Neural cell (in vitro differentiated cells): ENCODE data around the gene TOMM22. TPM values are rescaled to one million over a fixed set of nuclear protein-coding genes. Genes with fewer than 3 reads are reported as not detected.

Source experiments
- H2AFZ ChIP-seq: fragments of 200-600, 300-800 bp; sonication (generic), shearing (Covaris generic); 2 replicates; pipeline ENCODE4 v1.6.0; 2014; ENCODE audit warnings: low read depth, mild to moderate bottlenecking, antibody characterized with exemption, low read length, moderate library complexity
- H3F3A ChIP-seq: fragments of 200-600 bp; shearing (Covaris generic); 2 replicates; pipeline ENCODE4 v1.6.1; 2016; ENCODE audit warnings: mild to moderate bottlenecking, moderate library complexity, mixed read lengths, antibody characterized with exemption, low read length; ENCODE audit not compliant: insufficient read depth, poor library complexity, severe bottlenecking
- H3K27ac ChIP-seq: fragments of 200-600, 300-800 bp; sonication (generic), shearing (Covaris generic); 2 replicates; pipeline ENCODE4 v1.5.1; 2014; ENCODE audit warnings: mild to moderate bottlenecking, low read length, moderate library complexity
- H3K27me3 ChIP-seq: fragments of 300-800, 200-600 bp; sonication (generic), shearing (Covaris generic); 2 replicates; pipeline ENCODE4 v1.6.0; 2014; ENCODE audit warnings: mild to moderate bottlenecking, low read depth, low read length, moderate library complexity; ENCODE audit not compliant: insufficient read depth
- H3K36me3 ChIP-seq: fragments of 300-800, 200-600 bp; sonication (generic), shearing (Covaris generic); 2 replicates; pipeline ENCODE4 v1.5.1; 2014; ENCODE audit warnings: mild to moderate bottlenecking, antibody characterized with exemption, low read length, moderate library complexity; ENCODE audit not compliant: insufficient read depth
- H3K4me2 ChIP-seq: fragments of 300-800, 200-600 bp; sonication (generic), shearing (Covaris generic); 2 replicates; pipeline ENCODE4 v1.6.0; 2014; ENCODE audit warnings: mild to moderate bottlenecking, low read length
- H3K4me3 ChIP-seq: fragments of 300-800, 200-600 bp; sonication (generic), shearing (Covaris generic); 2 replicates; pipeline ENCODE4 v1.5.1; 2014; ENCODE audit warnings: mild to moderate bottlenecking, low read length, moderate library complexity
- H3K79me2 ChIP-seq: fragments of 200-600 bp; shearing (Covaris generic); replicated peaks from 2 replicates; pipeline ENCODE4 v1.6.0; 2014; ENCODE audit warnings: mild to moderate bottlenecking, low read length, moderate library complexity; ENCODE audit not compliant: insufficient read depth
- H3K9ac ChIP-seq: fragments of 300-800, 200-600 bp; sonication (generic), shearing (Covaris generic); 2 replicates; pipeline ENCODE4 v1.6.1; 2016; ENCODE audit warnings: mild to moderate bottlenecking, low read length, mixed read lengths
- H3K9me2 ChIP-seq: fragments of 200-600 bp; shearing (Covaris generic); 2 replicates; pipeline ENCODE4 v1.6.1; 2016; ENCODE audit warnings: mild to moderate bottlenecking, low read length, mixed read lengths; ENCODE audit not compliant: insufficient read depth
- H3K9me3 ChIP-seq: fragments of 200-600, 300-800 bp; sonication (generic), shearing (Covaris generic); 2 replicates; pipeline ENCODE4 v1.6.1; 2016; ENCODE audit warnings: mild to moderate bottlenecking, mixed run types, low read length, moderate library complexity, mixed read lengths
- H4K20me1 ChIP-seq: fragments of 200-600 bp; shearing (Covaris generic); 2 replicates; pipeline ENCODE4 v1.6.1; 2016; ENCODE audit warnings: mild to moderate bottlenecking, mixed run types; ENCODE audit not compliant: insufficient read depth
- EP300 ChIP-seq: fragments of 450-650 bp; conservative IDR thresholded peaks from 2 replicates; pipeline ENCODE4 v1.6.1; 2014; ENCODE audit warnings: antibody characterized with exemption, mild to moderate bottlenecking, moderate library complexity; ENCODE audit not compliant: poor library complexity, severe bottlenecking
- EZH2 ChIP-seq: fragments of 200-600, 300-800 bp; shearing (Covaris generic), sonication (generic); IDR thresholded peaks from 2 replicates; pipeline ENCODE4 v1.6.1; 2014; ENCODE audit warnings: antibody characterized with exemption, low read length, borderline replicate concordance, mild to moderate bottlenecking; ENCODE audit not compliant: insufficient read depth, poor library complexity, severe bottlenecking
- MXI1 ChIP-seq: fragments of 450-650 bp; conservative IDR thresholded peaks from 2 replicates; pipeline ENCODE4 v1.6.1; 2014; ENCODE audit warnings: antibody characterized with exemption, mild to moderate bottlenecking; ENCODE audit not compliant: poor library complexity, severe bottlenecking
- POLR2AphosphoS5 ChIP-seq: IDR thresholded peaks from 2 replicates; pipeline ENCODE4 v1.6.1; 2012
- RAD21 ChIP-seq: fragments of 450-650 bp; conservative IDR thresholded peaks from 2 replicates; pipeline ENCODE4 v1.6.1; 2014; ENCODE audit warnings: antibody characterized with exemption, mild to moderate bottlenecking, moderate library complexity
- SMC3 ChIP-seq: fragments of 450-650 bp; conservative IDR thresholded peaks from 2 replicates; pipeline ENCODE4 v1.6.1; 2014; ENCODE audit warnings: antibody characterized with exemption, mild to moderate bottlenecking, moderate library complexity; ENCODE audit not compliant: poor library complexity
- TAF1 ChIP-seq: IDR thresholded peaks from 2 replicates; pipeline ENCODE4 v1.6.1; 2012; ENCODE audit warnings: low read depth
- polyA minus RNA-seq: library from RNA; depleted of rRNA, polyadenylated mRNA; stranded (reverse); fragments of >200 nt; gene quantifications from 2 replicates; pipeline ENCODE4 v1.2.3, GENCODE V29; 2014
- polyA plus RNA-seq: library from polyadenylated mRNA; depleted of rRNA; stranded (reverse); fragments of >200 nt; gene quantifications from 2 replicates; pipeline ENCODE4 v1.2.3, GENCODE V29; 2014
- TF ChIP-seq, protein P1 (sequence below): fragments of 450-650 bp; IDR thresholded peaks from 2 replicates; pipeline ENCODE4 v1.5.1; 2014; ENCODE audit warnings: antibody characterized with exemption, mild to moderate bottlenecking, moderate library complexity; ENCODE audit not compliant: poor library complexity, severe bottlenecking
- TF ChIP-seq, protein P2 (sequence below): IDR thresholded peaks from 2 replicates; pipeline ENCODE4 v1.6.1; 2012; ENCODE audit warnings: borderline replicate concordance

The TOMM22 gene
- polyA plus RNA-seq, result 79.1 and 112 TPM in 2 replicates
- polyA minus RNA-seq, result 30.7 and 30.9 TPM in 2 replicates

DNA sequence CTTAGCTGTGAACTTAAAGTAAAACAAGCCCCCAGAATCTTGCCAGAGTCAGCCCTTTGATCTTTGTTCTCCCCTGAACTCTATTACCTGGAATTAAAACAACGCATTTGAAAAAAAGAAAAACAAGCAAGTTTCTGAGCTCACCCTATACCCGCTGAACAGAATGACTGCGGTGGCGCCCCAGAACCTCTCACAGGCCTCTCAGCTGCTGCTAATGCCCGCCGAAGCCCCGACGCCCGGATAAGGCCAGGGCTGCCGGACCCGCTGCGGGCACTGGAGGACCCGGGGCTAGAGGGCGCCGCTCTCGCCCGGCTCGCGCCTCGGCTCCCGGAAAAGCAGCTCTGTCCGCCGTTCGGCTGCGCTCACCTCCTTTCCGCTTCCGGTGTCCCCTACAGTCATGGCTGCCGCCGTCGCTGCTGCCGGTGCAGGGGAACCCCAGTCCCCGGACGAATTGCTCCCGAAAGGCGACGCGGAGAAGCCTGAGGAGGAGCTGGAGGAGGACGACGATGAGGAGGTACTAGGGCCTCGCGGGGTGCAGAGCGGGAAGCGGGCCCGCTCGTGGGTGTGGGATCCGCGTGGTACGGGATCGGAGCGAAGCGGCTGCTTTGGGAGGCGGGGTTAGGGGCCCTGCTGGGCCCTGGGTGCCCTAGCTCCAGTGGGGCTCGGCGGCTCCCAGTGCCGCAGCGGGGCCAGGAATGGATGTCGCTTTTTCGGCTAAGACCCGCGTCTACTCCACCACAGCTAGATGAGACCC, at the start of gene TOMM22:
Gene TOMM22, plus strand, starts transcription at position 376 of the 754 bp plus-strand sequence. Its CDS starts 22 bp downstream, at position 398.
- no peaks in the 10 kb centered on the region for H4K20me1 ChIP-seq

DNA sequence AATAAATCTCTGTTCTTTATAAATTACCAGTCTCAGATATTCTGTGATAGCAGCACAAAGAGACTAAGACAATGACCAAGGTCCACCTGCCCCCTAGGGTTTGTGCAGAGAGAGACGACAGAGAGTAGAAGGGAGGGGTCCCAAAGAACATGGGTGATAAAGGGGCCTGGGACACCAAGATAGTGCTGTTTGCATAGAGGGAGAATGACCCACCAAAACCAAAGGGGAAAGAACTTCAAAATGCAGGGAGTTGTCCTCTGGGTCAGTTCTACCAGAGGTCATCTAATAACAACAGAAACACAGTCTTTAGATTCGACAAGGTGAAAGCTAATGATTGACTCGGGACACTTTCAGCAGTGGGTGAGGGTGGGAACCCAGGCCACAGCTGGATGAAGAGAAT, 49.2 kb upstream of the TOMM22 start:
- H3K27ac ChIP-seq, result no peak overlapping the region
- H3K9me3 ChIP-seq, result no peaks in the 10 kb centered on the region
- H3K27me3 ChIP-seq, result no peaks in the 10 kb centered on the region
- no peaks in the 10 kb centered on the region for H3K79me2 ChIP-seq
- no peak overlapping the region for H3K4me3 ChIP-seq
- no peak for TF ChIP-seq RAD21
- TF ChIP-seq TAF1, result no peak
- TF ChIP-seq, protein P1, sequence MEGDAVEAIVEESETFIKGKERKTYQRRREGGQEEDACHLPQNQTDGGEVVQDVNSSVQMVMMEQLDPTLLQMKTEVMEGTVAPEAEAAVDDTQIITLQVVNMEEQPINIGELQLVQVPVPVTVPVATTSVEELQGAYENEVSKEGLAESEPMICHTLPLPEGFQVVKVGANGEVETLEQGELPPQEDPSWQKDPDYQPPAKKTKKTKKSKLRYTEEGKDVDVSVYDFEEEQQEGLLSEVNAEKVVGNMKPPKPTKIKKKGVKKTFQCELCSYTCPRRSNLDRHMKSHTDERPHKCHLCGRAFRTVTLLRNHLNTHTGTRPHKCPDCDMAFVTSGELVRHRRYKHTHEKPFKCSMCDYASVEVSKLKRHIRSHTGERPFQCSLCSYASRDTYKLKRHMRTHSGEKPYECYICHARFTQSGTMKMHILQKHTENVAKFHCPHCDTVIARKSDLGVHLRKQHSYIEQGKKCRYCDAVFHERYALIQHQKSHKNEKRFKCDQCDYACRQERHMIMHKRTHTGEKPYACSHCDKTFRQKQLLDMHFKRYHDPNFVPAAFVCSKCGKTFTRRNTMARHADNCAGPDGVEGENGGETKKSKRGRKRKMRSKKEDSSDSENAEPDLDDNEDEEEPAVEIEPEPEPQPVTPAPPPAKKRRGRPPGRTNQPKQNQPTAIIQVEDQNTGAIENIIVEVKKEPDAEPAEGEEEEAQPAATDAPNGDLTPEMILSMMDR, result no peak
- no peak for TF ChIP-seq POLR2AphosphoS5
- TF ChIP-seq EZH2, result no peak
- TF ChIP-seq SMC3, result no peak
- TF ChIP-seq, protein P2, sequence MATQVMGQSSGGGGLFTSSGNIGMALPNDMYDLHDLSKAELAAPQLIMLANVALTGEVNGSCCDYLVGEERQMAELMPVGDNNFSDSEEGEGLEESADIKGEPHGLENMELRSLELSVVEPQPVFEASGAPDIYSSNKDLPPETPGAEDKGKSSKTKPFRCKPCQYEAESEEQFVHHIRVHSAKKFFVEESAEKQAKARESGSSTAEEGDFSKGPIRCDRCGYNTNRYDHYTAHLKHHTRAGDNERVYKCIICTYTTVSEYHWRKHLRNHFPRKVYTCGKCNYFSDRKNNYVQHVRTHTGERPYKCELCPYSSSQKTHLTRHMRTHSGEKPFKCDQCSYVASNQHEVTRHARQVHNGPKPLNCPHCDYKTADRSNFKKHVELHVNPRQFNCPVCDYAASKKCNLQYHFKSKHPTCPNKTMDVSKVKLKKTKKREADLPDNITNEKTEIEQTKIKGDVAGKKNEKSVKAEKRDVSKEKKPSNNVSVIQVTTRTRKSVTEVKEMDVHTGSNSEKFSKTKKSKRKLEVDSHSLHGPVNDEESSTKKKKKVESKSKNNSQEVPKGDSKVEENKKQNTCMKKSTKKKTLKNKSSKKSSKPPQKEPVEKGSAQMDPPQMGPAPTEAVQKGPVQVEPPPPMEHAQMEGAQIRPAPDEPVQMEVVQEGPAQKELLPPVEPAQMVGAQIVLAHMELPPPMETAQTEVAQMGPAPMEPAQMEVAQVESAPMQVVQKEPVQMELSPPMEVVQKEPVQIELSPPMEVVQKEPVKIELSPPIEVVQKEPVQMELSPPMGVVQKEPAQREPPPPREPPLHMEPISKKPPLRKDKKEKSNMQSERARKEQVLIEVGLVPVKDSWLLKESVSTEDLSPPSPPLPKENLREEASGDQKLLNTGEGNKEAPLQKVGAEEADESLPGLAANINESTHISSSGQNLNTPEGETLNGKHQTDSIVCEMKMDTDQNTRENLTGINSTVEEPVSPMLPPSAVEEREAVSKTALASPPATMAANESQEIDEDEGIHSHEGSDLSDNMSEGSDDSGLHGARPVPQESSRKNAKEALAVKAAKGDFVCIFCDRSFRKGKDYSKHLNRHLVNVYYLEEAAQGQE, result no peak
- TF ChIP-seq EP300, result no peak
- TF ChIP-seq MXI1, result no peak
- H3K9me2 ChIP-seq, result no peaks in the 10 kb centered on the region
- no peaks in the 10 kb centered on the region for H3K36me3 ChIP-seq
- no peaks in the 10 kb centered on the region for H4K20me1 ChIP-seq
- no peak overlapping the region for H3K4me2 ChIP-seq
- no peaks in the 10 kb centered on the region for H3F3A ChIP-seq
- H3K9ac ChIP-seq, result no peak overlapping the region
- H2AFZ ChIP-seq, result no peak overlapping the region

More for the DNA sequence above, at the start of gene TOMM22:
- H3K27ac ChIP-seq, result peak within 1 kb of the TSS; percentile 65
- peaks cover 21% of the 10 kb centered on the region for H3K79me2 ChIP-seq
- peak within 1 kb of the TSS; percentile 97 for H3K4me3 ChIP-seq
- no peaks in the 10 kb centered on the region for H3K27me3 ChIP-seq
- H3K9ac ChIP-seq, result peak within 1 kb of the TSS; percentile 87
- H3K36me3 ChIP-seq, result no peaks in the 10 kb centered on the region
- H3F3A ChIP-seq, result no peaks in the 10 kb centered on the region
- peak within 1 kb of the TSS; percentile 97 for H3K4me2 ChIP-seq
- TF ChIP-seq EP300 (peak; percentile 59), SMC3 (peak; percentile 72), EZH2 (no peak), POLR2AphosphoS5 (peak; percentile 90), TAF1 (peak; percentile 87), RAD21 (peak; percentile 56), MXI1 (peak; percentile 96)
- TF ChIP-seq, protein P2, result peak; percentile 86
- TF ChIP-seq, protein P1, result peak; percentile 91
- H3K9me2 ChIP-seq, result no peaks in the 10 kb centered on the region
- peak within 1 kb of the TSS; percentile 90 for H2AFZ ChIP-seq
- H3K9me3 ChIP-seq, result no peaks in the 10 kb centered on the region
